Vagina (tissue), 2 donors: ENCODE measurements around the gene PPCS. TPM values are rescaled to one million over a fixed set of nuclear protein-coding genes. Genes with fewer than 3 reads are reported as not detected.

ENCODE experiments used
- DNase-seq, 2 donors: peaks; one replicate each; pipeline ENCODE4 v3.0.0-alpha.2; 2017; ENCODE audit errors: extremely low spot score in 2 of 2
- H3K27ac ChIP-seq: fragments of 200-600 bp; sonication (generic); one replicate; pipeline ENCODE4 v1.5.1; 2019
- H3K27me3 ChIP-seq: fragments of 200-600 bp; sonication (generic); one replicate; pipeline ENCODE4 v1.5.1; 2019
- H3K36me3 ChIP-seq, 2 donors: fragments of 200-600 bp; sonication (generic); one replicate each; pipeline ENCODE4 v1.5.1; 2017 to 2019
- H3K4me1 ChIP-seq: fragments of 200-600 bp; sonication (generic); one replicate; pipeline ENCODE4 v1.5.1; 2019
- H3K4me3 ChIP-seq, 2 donors: fragments of 200-600 bp; sonication (generic); 1 replicate in 1 of 2; 2 replicates in 1 of 2; pipeline ENCODE4 v1.5.1; 2016 to 2019
- H3K9me3 ChIP-seq: fragments of 200-600 bp; sonication (generic); one replicate; pipeline ENCODE4 v1.5.1; 2019
- POLR2A ChIP-seq, 2 donors: fragments of 450-650 bp; IDR thresholded peaks; one replicate each; pipeline ENCODE4 v1.6.1; 2017; ENCODE audit warnings: antibody characterized with exemption in 2 of 2, mild to moderate bottlenecking in 2 of 2, moderate library complexity in 2 of 2
- POLR2AphosphoS5 ChIP-seq, 2 donors: sonication (generic); formaldehyde crosslinking; IDR thresholded peaks; one replicate each; pipeline ENCODE4 v1.9.0; 2017; ENCODE audit warnings: antibody characterized with exemption in 2 of 2, mild to moderate bottlenecking in 2 of 2, low read depth in 1 of 2; ENCODE audit not compliant: insufficient read depth in 1 of 2
- intact Hi-C: fragments of 100-400 bp; cut with DNase I; formaldehyde crosslinking; loops from one replicate; pipeline ENCODE4 v1.15.1; 2023
- total RNA-seq: library from RNA; depleted of rRNA; stranded (reverse); fragments of >200 nt; gene quantifications from one replicate; pipeline ENCODE4 v1.2.3, GENCODE V29; 2016
- TF ChIP-seq, protein P1 (sequence below), 3 experiments: fragments of 450-650 bp in 2 of 3; fragments of 200-600 bp in 1 of 3; sonication (generic) in 1 of 3; IDR thresholded peaks; one replicate each; pipeline ENCODE4 v1.5.1; 2017 to 2019; ENCODE audit warnings: antibody characterized with exemption in 3 of 3, mild to moderate bottlenecking in 2 of 3, moderate library complexity in 2 of 3

PPCS gene
- total RNA-seq, 1 donor from 2014 or later, result 48.9 TPM

DNA sequence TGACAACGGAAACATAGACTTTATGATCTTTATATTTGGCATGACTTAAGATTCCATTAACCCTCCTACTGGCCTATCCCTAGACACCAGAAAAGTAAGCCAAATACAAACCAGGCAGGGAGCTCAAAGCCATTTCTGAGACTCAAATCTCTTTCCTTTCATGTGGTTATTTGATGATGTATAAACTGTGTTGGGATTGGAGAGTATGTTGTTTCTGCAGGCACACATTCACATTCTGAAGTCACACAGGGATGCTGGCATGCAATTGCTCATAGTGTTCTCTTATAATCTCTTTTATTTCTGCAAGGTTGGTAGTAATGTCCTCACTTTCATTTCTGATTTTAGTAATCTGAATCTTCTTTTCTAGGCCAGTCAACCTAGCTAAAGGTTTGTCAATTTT lies 6.3 kb upstream of the PPCS start:
- Histone ChIP-seq H3K9me3 (no peaks in the 10 kb centered on the region), H3K4me1 (peaks cover 2% of the 10 kb centered on the region), H3K36me3 (no peaks in the 10 kb centered on the region), H3K27me3 (no peaks in the 10 kb centered on the region), H3K4me3 (no peak overlapping the region), H3K27ac (no peak overlapping the region)
- no peak for DNase-seq
- intact Hi-C loops, result no loop called here
- no peak for TF ChIP-seq POLR2AphosphoS5 (IDR thresholded peaks at IDR 0.05; ENCODE audit: insufficient read depth in 1 of 2, low read depth in 1 of 2)
- TF ChIP-seq, protein P1, sequence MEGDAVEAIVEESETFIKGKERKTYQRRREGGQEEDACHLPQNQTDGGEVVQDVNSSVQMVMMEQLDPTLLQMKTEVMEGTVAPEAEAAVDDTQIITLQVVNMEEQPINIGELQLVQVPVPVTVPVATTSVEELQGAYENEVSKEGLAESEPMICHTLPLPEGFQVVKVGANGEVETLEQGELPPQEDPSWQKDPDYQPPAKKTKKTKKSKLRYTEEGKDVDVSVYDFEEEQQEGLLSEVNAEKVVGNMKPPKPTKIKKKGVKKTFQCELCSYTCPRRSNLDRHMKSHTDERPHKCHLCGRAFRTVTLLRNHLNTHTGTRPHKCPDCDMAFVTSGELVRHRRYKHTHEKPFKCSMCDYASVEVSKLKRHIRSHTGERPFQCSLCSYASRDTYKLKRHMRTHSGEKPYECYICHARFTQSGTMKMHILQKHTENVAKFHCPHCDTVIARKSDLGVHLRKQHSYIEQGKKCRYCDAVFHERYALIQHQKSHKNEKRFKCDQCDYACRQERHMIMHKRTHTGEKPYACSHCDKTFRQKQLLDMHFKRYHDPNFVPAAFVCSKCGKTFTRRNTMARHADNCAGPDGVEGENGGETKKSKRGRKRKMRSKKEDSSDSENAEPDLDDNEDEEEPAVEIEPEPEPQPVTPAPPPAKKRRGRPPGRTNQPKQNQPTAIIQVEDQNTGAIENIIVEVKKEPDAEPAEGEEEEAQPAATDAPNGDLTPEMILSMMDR (IDR thresholded peaks at IDR 0.05), result no peak
- TF ChIP-seq POLR2A (IDR thresholded peaks at IDR 0.05), result no peak

GRCh38 chr1:42453386-42453785 lies 3.0 kb upstream of the PPCS start:
- no peak for DNase-seq
- Histone ChIP-seq H3K9me3 (no peaks in the 10 kb centered on the region), H3K36me3 (peaks cover 0 to 3% of the 10 kb centered on the region in 2 donors), H3K4me1 (peaks cover 25% of the 10 kb centered on the region), H3K27ac (no peak overlapping the region), H3K27me3 (no peaks in the 10 kb centered on the region), H3K4me3 (no peak overlapping the region)
- no peak for TF ChIP-seq POLR2AphosphoS5 (IDR thresholded peaks at IDR 0.05; ENCODE audit: insufficient read depth in 1 of 2, low read depth in 1 of 2)
- TF ChIP-seq, protein P1 (IDR thresholded peaks at IDR 0.05), result no peak
- TF ChIP-seq POLR2A (IDR thresholded peaks at IDR 0.05), result no peak
- intact Hi-C loops, result no loop called here

GRCh38 chr1:42454403-42454802 lies 1.9 kb upstream of the PPCS start:
- TF ChIP-seq, protein P1 (IDR thresholded peaks at IDR 0.05), result no peak
- TF ChIP-seq POLR2AphosphoS5 (IDR thresholded peaks at IDR 0.05; ENCODE audit: insufficient read depth in 1 of 2, low read depth in 1 of 2), result no peak
- no peak for TF ChIP-seq POLR2A (IDR thresholded peaks at IDR 0.05)
- Histone ChIP-seq H3K27me3 (no peaks in the 10 kb centered on the region), H3K9me3 (no peaks in the 10 kb centered on the region), H3K4me1 (peaks cover 26% of the 10 kb centered on the region), H3K27ac (no peak overlapping the region), H3K36me3 (peaks cover 0 to 13% of the 10 kb centered on the region in 2 donors), H3K4me3 (no peak overlapping the region)
- intact Hi-C loops, result no loop called here
- DNase-seq, result no peak

DNA sequence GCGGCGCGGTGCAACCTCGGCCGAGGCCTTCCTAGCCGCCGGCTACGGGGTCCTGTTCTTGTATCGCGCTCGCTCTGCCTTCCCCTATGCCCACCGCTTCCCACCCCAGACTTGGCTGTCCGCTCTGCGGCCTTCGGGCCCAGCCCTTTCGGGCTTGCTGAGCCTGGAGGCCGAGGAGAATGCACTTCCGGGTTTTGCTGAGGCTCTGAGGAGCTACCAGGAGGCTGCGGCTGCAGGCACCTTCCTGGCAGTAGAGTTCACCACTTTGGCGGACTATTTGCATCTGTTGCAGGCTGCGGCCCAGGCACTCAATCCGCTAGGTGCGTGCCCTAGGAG lies 379 bp downstream of the PPCS start:
- DNase-seq, result no peak
- intact Hi-C loops, result no loop called here
- Histone ChIP-seq H3K27me3 (no peaks in the 10 kb centered on the region), H3K36me3 (peaks cover 0 to 19% of the 10 kb centered on the region in 2 donors), H3K27ac (peak overlapping the region; percentile 77), H3K4me1 (peaks cover 26% of the 10 kb centered on the region), H3K4me3 (peak overlapping the region; percentile 75 to 77), H3K9me3 (no peaks in the 10 kb centered on the region)
- TF ChIP-seq POLR2A (IDR thresholded peaks at IDR 0.05), result no peak
- no peak for TF ChIP-seq POLR2AphosphoS5 (IDR thresholded peaks at IDR 0.05; ENCODE audit: insufficient read depth in 1 of 2, low read depth in 1 of 2)
- TF ChIP-seq, protein P1 (IDR thresholded peaks at IDR 0.05), result no peak

GRCh38 chr1:42461196-42461595 lies 4.9 kb downstream of the PPCS start:
- Histone ChIP-seq H3K36me3 (peaks cover 0 to 19% of the 10 kb centered on the region in 2 donors), H3K4me1 (peaks cover 36% of the 10 kb centered on the region), H3K4me3 (no peak overlapping the region), H3K9me3 (no peaks in the 10 kb centered on the region), H3K27ac (no peak overlapping the region), H3K27me3 (no peaks in the 10 kb centered on the region)
- TF ChIP-seq POLR2AphosphoS5 (IDR thresholded peaks at IDR 0.05; ENCODE audit: insufficient read depth in 1 of 2, low read depth in 1 of 2), result no peak
- no peak for TF ChIP-seq POLR2A (IDR thresholded peaks at IDR 0.05)
- TF ChIP-seq, protein P1 (IDR thresholded peaks at IDR 0.05), result no peak
- intact Hi-C loops, result no loop called here
- DNase-seq, result no peak
